H9 (cell line): Measurements from ENCODE around the gene SMNDC1. TPM values are rescaled to one million over a fixed set of nuclear protein-coding genes. Genes with fewer than 3 reads are reported as not detected.

Experiments
- DNase-seq: peaks from one replicate; pipeline ENCODE4 v3.0.0-alpha.2; 2017
- H2AFZ ChIP-seq: one replicate; pipeline ENCODE4 v1.6.1; 2013; ENCODE audit warnings: mild to moderate bottlenecking, low read length, control low read depth, moderate library complexity
- H2AK5ac ChIP-seq: 2 replicates; pipeline ENCODE4 v1.6.1; 2013; ENCODE audit warnings: low read length, control low read depth, mixed read lengths; ENCODE audit not compliant: insufficient read length
- H2BK120ac ChIP-seq: one replicate; pipeline ENCODE4 v1.6.1; 2013; ENCODE audit warnings: low read depth, mild to moderate bottlenecking, low read length, control low read depth, inconsistent platforms; ENCODE audit not compliant: poor library complexity, severe bottlenecking
- H2BK12ac ChIP-seq: 2 replicates; pipeline ENCODE4 v1.6.1; 2013; ENCODE audit warnings: low read length, control low read depth, mixed read lengths, low read depth; ENCODE audit not compliant: insufficient read length
- H2BK15ac ChIP-seq: 2 replicates; pipeline ENCODE4 v1.6.1; 2013; ENCODE audit warnings: low read depth, low read length, control low read depth
- H2BK20ac ChIP-seq: one replicate; pipeline ENCODE4 v1.6.1; 2013; ENCODE audit warnings: low read depth, mild to moderate bottlenecking, low read length, control low read depth, inconsistent platforms; ENCODE audit not compliant: poor library complexity, severe bottlenecking
- H2BK5ac ChIP-seq: 2 replicates; pipeline ENCODE4 v1.6.1; 2013; ENCODE audit warnings: low read length, control low read depth, mixed read lengths; ENCODE audit not compliant: insufficient read length
- H3K14ac ChIP-seq: 2 replicates; pipeline ENCODE4 v1.6.1; 2013; ENCODE audit warnings: low read length, control low read depth; ENCODE audit not compliant: insufficient read depth
- H3K18ac ChIP-seq: 2 replicates; pipeline ENCODE4 v1.6.1; 2013; ENCODE audit warnings: low read depth, mild to moderate bottlenecking, mixed read lengths, low read length, control low read depth; ENCODE audit not compliant: insufficient read length
- H3K23ac ChIP-seq: 2 replicates; pipeline ENCODE4 v1.6.1; 2013; ENCODE audit warnings: low read length, control low read depth, mixed read lengths, low read depth; ENCODE audit not compliant: insufficient read length
- H3K23me2 ChIP-seq: 2 replicates; pipeline ENCODE4 v1.6.1; 2013; ENCODE audit warnings: low read depth, mild to moderate bottlenecking, mixed read lengths, low read length, control low read depth; ENCODE audit not compliant: insufficient read length, poor library complexity, severe bottlenecking
- H3K27ac ChIP-seq: 2 replicates; pipeline ENCODE4 v1.5.1; 2013; ENCODE audit warnings: low read length, control low read depth, mixed read lengths, low read depth; ENCODE audit not compliant: insufficient read length
- H3K27me3 ChIP-seq: 2 replicates; pipeline ENCODE4 v1.6.1; 2013; ENCODE audit warnings: low read length, control low read depth, inconsistent platforms; ENCODE audit not compliant: insufficient read depth
- H3K4ac ChIP-seq: 2 replicates; pipeline ENCODE4 v1.6.1; 2013; ENCODE audit warnings: low read depth, mild to moderate bottlenecking, control low read depth, inconsistent platforms, low read length, moderate library complexity
- H3K4me1 ChIP-seq: 2 replicates; pipeline ENCODE4 v1.6.1; 2013; ENCODE audit warnings: low read length, control low read depth, inconsistent platforms; ENCODE audit not compliant: insufficient read depth
- H3K4me2 ChIP-seq: 2 replicates; pipeline ENCODE4 v1.6.1; 2013; ENCODE audit warnings: low read length, control low read depth, mixed read lengths; ENCODE audit not compliant: insufficient read length, insufficient read depth
- H3K56ac ChIP-seq: 2 replicates; pipeline ENCODE4 v1.6.1; 2013; ENCODE audit warnings: low read depth, mild to moderate bottlenecking, mixed read lengths, low read length, control low read depth; ENCODE audit not compliant: insufficient read length
- H3K79me1 ChIP-seq: 2 replicates; pipeline ENCODE4 v1.6.1; 2013; ENCODE audit warnings: low read depth, mild to moderate bottlenecking, moderate library complexity, low read length, control low read depth, inconsistent platforms; ENCODE audit not compliant: insufficient read depth, poor library complexity, severe bottlenecking
- H3K79me2 ChIP-seq: 2 replicates; pipeline ENCODE4 v1.6.1; 2013; ENCODE audit warnings: low read length, control low read depth, inconsistent platforms; ENCODE audit not compliant: insufficient read depth
- H3K9ac ChIP-seq: 2 replicates; pipeline ENCODE4 v1.6.1; 2013; ENCODE audit warnings: low read length, control low read depth, mixed read lengths; ENCODE audit not compliant: insufficient read length; ENCODE audit errors: extremely low read depth
- H3K9me3 ChIP-seq: one replicate; pipeline ENCODE4 v1.6.1; 2013; ENCODE audit warnings: low read depth, low read length, inconsistent platforms; ENCODE audit not compliant: control insufficient read depth
- H3T11ph ChIP-seq: one replicate; pipeline ENCODE4 v1.6.1; 2013; ENCODE audit warnings: mild to moderate bottlenecking, low read length, control low read depth, inconsistent platforms
- H4K20me1 ChIP-seq: one replicate; pipeline ENCODE4 v1.6.1; 2013; ENCODE audit not compliant: control insufficient read depth, insufficient read length, insufficient read depth
- H4K5ac ChIP-seq: 2 replicates; pipeline ENCODE4 v1.6.1; 2013; ENCODE audit warnings: low read depth, mild to moderate bottlenecking, mixed read lengths, low read length, control low read depth; ENCODE audit not compliant: insufficient read length
- H4K8ac ChIP-seq: replicated peaks from 2 replicates; pipeline ENCODE4 v1.6.1; 2013; ENCODE audit warnings: low read length, control low read depth, mixed read lengths, low read depth; ENCODE audit not compliant: insufficient read length
- H4K91ac ChIP-seq: 2 replicates; pipeline ENCODE4 v1.6.1; 2013; ENCODE audit warnings: low read depth, mild to moderate bottlenecking, moderate library complexity, mixed read lengths, low read length, control low read depth; ENCODE audit not compliant: insufficient read length
- H3K27ac Mint-ChIP-seq, 3 experiments: 2 replicates in 2 of 3; 3 replicates in 1 of 3; pipeline ENCODE4 v1.8.0; 2020 to 2021; ENCODE audit warnings: mixed read lengths in 3 of 3, mild to moderate bottlenecking in 1 of 3, moderate library complexity in 1 of 3
- H3K27me3 Mint-ChIP-seq: 2 replicates; pipeline ENCODE4 v1.8.0; 2021; ENCODE audit warnings: low read depth, mild to moderate bottlenecking, moderate library complexity, mixed read lengths
- H3K36me3 Mint-ChIP-seq, 3 experiments: 2 replicates in 2 of 3; 3 replicates in 1 of 3; pipeline ENCODE4 v1.8.0; 2020 to 2021; ENCODE audit warnings: low read depth in 3 of 3, mixed read lengths in 3 of 3; ENCODE audit not compliant: insufficient read depth in 1 of 3
- H3K4me1 Mint-ChIP-seq, 2 experiments: 2 replicates each; pipeline ENCODE4 v1.8.0; 2020; ENCODE audit warnings: mixed read lengths in 2 of 2
- H3K4me3 Mint-ChIP-seq, 2 experiments: 2 replicates in 1 of 2; 3 replicates in 1 of 2; pipeline ENCODE4 v1.8.0; 2020 to 2021; ENCODE audit warnings: mild to moderate bottlenecking in 2 of 2, mixed read lengths in 2 of 2, moderate library complexity in 1 of 2
- H3K9me3 Mint-ChIP-seq, 2 experiments: 2 replicates in 1 of 2; 3 replicates in 1 of 2; pipeline ENCODE4 v1.8.0; 2020; ENCODE audit warnings: mild to moderate bottlenecking in 2 of 2, mixed read lengths in 2 of 2, moderate library complexity in 1 of 2
- WGBS: extraction: QIAGEN DNeasy Blood & Tissue Kit; methylation state at CpG from one replicate; pipeline ENCODE4 v1.1.7; 2013; ENCODE audit warnings: missing lambda C conversion rate, low lambda C conversion rate, mixed read lengths; ENCODE audit not compliant: insufficient read length; ENCODE audit errors: extremely low coverage; 5-methylcytosine and 5-hydroxymethylcytosine counted together
- total RNA-seq: library from RNA; stranded (reverse); gene quantifications from 2 replicates; pipeline ENCODE4 v1.2.1, GENCODE V29; 2021
- TF ChIP-seq, protein P1 (sequence below): fragments of 200-600 bp; sonication (generic); conservative IDR thresholded peaks from 3 replicates; pipeline ENCODE4 v1.8.0; 2021; ENCODE audit warnings: antibody characterized with exemption, mild to moderate bottlenecking

SMNDC1 gene
- total RNA-seq, 1 experiment from 2014 or later = 55.7 TPM

DNA sequence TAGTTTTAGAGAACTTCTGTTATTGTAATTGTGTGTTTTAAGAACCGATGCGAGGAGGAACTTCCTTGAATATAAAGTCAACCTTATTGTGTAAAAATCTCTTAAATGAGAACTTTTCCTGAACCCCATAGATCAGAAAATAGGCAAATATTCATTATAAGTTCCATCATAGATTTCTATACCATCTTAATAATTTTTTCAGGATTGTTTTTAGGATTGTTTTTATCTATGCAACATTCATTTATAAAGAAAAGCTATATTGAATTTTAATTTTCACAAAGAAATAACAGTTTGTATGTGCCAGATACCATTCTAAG is 1.7 kb upstream of the SMNDC1 start:
- Histone ChIP-seq H3K23me2 (no peaks in the 10 kb centered on the region), H4K91ac (no peak overlapping the region), H4K8ac (no peak overlapping the region), H3K56ac (no peak overlapping the region), H2AFZ (no peak overlapping the region), H2BK120ac (no peak overlapping the region), H3T11ph (no peak overlapping the region), H3K9ac (no peak overlapping the region), H3K79me1 (peaks cover 2% of the 10 kb centered on the region), H2BK20ac (no peak overlapping the region), H2BK15ac (no peak overlapping the region), H2BK5ac (no peak overlapping the region), H3K79me2 (peaks cover 10% of the 10 kb centered on the region), H3K27ac (no peak overlapping the region), H2AK5ac (no peak overlapping the region), H3K4me1 (no peaks in the 10 kb centered on the region), H3K9me3 (no peaks in the 10 kb centered on the region), H4K20me1 (no peaks in the 10 kb centered on the region), H4K5ac (no peak overlapping the region), H3K23ac (no peak overlapping the region), H2BK12ac (no peak overlapping the region), H3K4ac (no peak overlapping the region), H3K4me2 (no peak overlapping the region), H3K18ac (no peak overlapping the region), H3K27me3 (no peaks in the 10 kb centered on the region), H3K14ac (no peak overlapping the region)
- H3K4me3 Mint-ChIP-seq = peak overlapping the region in 1 of 2 experiments; percentile 97; a peak in 1 of 5 replicates
- H3K27ac Mint-ChIP-seq = peak overlapping the region in 1 of 3 experiments; percentile 98; a peak in 2 of 7 replicates
- H3K9me3 Mint-ChIP-seq = no peaks in the 10 kb centered on the region
- H3K4me1 Mint-ChIP-seq = peaks cover 20 to 34% of the 10 kb centered on the region in 2 experiments
- peaks cover 17 to 29% (median 27%) of the 10 kb centered on the region in 3 experiments; a peak in 6 of 7 replicates for H3K36me3 Mint-ChIP-seq
- TF ChIP-seq, protein P1, sequence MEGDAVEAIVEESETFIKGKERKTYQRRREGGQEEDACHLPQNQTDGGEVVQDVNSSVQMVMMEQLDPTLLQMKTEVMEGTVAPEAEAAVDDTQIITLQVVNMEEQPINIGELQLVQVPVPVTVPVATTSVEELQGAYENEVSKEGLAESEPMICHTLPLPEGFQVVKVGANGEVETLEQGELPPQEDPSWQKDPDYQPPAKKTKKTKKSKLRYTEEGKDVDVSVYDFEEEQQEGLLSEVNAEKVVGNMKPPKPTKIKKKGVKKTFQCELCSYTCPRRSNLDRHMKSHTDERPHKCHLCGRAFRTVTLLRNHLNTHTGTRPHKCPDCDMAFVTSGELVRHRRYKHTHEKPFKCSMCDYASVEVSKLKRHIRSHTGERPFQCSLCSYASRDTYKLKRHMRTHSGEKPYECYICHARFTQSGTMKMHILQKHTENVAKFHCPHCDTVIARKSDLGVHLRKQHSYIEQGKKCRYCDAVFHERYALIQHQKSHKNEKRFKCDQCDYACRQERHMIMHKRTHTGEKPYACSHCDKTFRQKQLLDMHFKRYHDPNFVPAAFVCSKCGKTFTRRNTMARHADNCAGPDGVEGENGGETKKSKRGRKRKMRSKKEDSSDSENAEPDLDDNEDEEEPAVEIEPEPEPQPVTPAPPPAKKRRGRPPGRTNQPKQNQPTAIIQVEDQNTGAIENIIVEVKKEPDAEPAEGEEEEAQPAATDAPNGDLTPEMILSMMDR = no peak
- no peaks in the 10 kb centered on the region for H3K27me3 Mint-ChIP-seq
- DNase-seq = no peak
- WGBS = no CpG with 5 or more reads among the region's 2 CpGs
